ENCODE results near the gene MAB21L2. TPM values are rescaled to one million over a fixed set of nuclear protein-coding genes. Genes with fewer than 3 reads are reported as not detected.

The MAB21L2 gene
- polyA plus RNA-seq, 3 donors = not detected

DNA sequence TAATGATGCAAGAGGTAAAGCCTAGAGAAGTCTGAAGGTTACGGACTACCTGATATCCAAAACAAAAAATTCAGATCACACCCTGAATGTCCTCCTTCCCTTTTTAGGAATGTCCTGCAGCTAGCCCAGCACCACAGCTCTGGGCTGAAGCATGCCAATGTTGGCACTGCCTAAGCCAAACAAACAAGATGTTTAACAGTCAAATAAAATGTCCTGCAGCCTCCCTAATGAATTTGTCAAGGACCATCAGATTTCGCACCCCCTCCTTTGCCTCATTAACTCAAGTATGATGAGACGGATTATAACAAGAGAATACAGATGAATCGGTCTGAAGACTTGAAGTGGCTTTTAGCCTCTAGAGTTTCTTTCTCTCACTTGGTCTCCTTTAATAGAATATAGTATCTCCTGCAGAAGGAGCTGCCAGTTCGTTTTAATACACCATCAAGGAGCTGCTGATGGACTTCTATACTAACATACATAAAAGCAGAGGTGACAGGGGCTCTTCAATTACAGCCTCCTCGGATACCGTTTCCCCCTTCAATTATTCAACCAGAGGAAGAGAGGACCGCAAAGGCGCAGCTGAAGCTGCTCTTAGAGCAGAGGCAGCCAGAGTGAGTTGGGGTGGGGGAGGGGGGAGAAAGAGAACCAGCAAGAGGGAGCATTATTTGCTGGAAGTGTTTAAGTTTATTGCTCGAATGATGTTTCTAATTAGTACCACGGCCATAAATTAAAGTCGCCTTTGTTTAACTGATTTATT, 3.0 kb upstream of the MAB21L2 start:
- no peak overlapping the region for H2AFZ ChIP-seq (ENCODE audit: insufficient read depth, low read depth, low read length, poor library complexity, severe bottlenecking)
- H3K27ac Mint-ChIP-seq = peak overlapping the region in 1 of 7 donors; percentile 14
- H3K36me3 ChIP-seq (replicated peaks in 1 of 2; ENCODE audit: control insufficient read depth in 1 of 2, insufficient read depth in 2 of 2, low read length in 2 of 2) = peaks cover 5 to 14% of the 10 kb centered on the region in 2 donors
- H4K20me1 ChIP-seq (ENCODE audit: insufficient read depth, low read length) = no peaks in the 10 kb centered on the region
- H3K27me3 Mint-ChIP-seq (ENCODE audit: low read depth in 3 of 3) = no peaks in the 10 kb centered on the region
- peaks cover 36% of the 10 kb centered on the region in 2 donors for H3K9me3 ChIP-seq (replicated peaks in 1 of 2; ENCODE audit: control insufficient read depth in 1 of 2, insufficient read depth in 1 of 2, low read length in 2 of 2)
- no peaks in the 10 kb centered on the region for H3K27me3 ChIP-seq (ENCODE audit: control insufficient read depth in 2 of 2, insufficient read depth in 2 of 2, low read length in 2 of 2)
- H3K4me2 ChIP-seq (replicated peaks; ENCODE audit: extremely low read depth, low read length, poor library complexity, severe bottlenecking) = no peak overlapping the region
- peaks cover 28 to 38% (median 35%) of the 10 kb centered on the region in 7 donors for H3K9me3 Mint-ChIP-seq
- no peaks in the 10 kb centered on the region for H3K4me1 ChIP-seq (ENCODE audit: control insufficient read depth in 1 of 2, insufficient read depth in 2 of 2, low read length in 2 of 2)
- no peak overlapping the region for H3K9ac ChIP-seq (ENCODE audit: insufficient read depth, low read length, poor library complexity, severe bottlenecking)
- H3K79me2 ChIP-seq (ENCODE audit: insufficient read depth, low read length) = no peaks in the 10 kb centered on the region
- H3K36me3 Mint-ChIP-seq = peaks cover 19 to 26% of the 10 kb centered on the region in 2 donors
- no peaks in the 10 kb centered on the region for H3K4me1 Mint-ChIP-seq
- H3K4me3 Mint-ChIP-seq = no peak overlapping the region
- no CpG with 5 or more reads among the region's 12 CpGs for WGBS (ENCODE audit: insufficient coverage)
- H3K27ac ChIP-seq (ENCODE audit: low read depth in 1 of 2, low read length in 2 of 2) = no peak overlapping the region
- H3K4me3 ChIP-seq (replicated peaks in 1 of 3; ENCODE audit: low read depth in 2 of 3, low read length in 3 of 3) = no peak overlapping the region
- TF ChIP-seq CTCF (IDR thresholded peaks at IDR 0.05) = no peak
- DNase-seq = no peak
- intact Hi-C loops (cut with micrococcal nuclease) = no loop called here

DNA sequence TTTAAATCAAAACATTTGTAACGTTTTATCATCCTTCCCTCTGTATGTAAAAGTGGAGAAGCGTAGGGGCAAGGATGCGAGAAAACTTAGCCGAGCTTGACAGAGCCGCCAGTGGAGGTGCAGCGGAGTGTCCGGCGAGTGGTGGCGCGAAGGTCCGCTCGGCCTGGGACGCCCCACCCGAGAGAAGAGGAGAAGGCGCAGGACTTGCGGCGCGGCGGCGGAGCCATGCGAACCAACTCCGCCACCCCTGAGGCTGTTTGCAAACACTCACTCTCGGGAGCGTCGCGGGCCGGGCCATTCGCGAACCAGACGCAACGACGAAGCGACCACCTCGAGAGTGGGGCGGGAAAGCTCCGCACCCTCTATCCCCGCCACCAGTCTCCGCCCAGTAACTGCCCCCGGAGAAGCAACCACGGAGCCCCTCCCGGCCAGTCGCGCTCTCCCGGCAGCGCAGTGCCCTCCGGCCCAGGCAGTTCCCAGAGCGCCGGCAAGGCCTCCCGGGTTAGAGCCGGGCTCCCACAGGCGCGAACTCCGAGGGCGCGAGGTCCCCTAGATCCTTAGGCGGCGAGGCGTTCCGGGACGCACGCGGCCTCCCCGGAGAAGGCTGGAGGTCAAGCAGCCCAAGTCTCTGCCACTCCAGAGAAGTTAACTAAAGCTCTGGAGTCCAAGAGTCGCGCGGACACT, 2.3 kb upstream of the MAB21L2 start:
- no peaks in the 10 kb centered on the region for H3K27me3 ChIP-seq (ENCODE audit: control insufficient read depth in 2 of 2, insufficient read depth in 2 of 2, low read length in 2 of 2)
- 97% methylated on average over 57 of the region's 66 CpGs for WGBS (ENCODE audit: insufficient coverage)
- H3K9me3 Mint-ChIP-seq = peaks cover 32 to 41% (median 38%) of the 10 kb centered on the region in 7 donors
- no peak for TF ChIP-seq CTCF (IDR thresholded peaks at IDR 0.05)
- H3K9ac ChIP-seq (ENCODE audit: insufficient read depth, low read length, poor library complexity, severe bottlenecking) = no peak overlapping the region
- no peaks in the 10 kb centered on the region for H3K4me1 ChIP-seq (ENCODE audit: control insufficient read depth in 1 of 2, insufficient read depth in 2 of 2, low read length in 2 of 2)
- H2AFZ ChIP-seq (ENCODE audit: insufficient read depth, low read depth, low read length, poor library complexity, severe bottlenecking) = no peak overlapping the region
- peaks cover 37 to 38% of the 10 kb centered on the region in 2 donors for H3K9me3 ChIP-seq (replicated peaks in 1 of 2; ENCODE audit: control insufficient read depth in 1 of 2, insufficient read depth in 1 of 2, low read length in 2 of 2)
- no peaks in the 10 kb centered on the region for H3K4me1 Mint-ChIP-seq
- H3K4me2 ChIP-seq (replicated peaks; ENCODE audit: extremely low read depth, low read length, poor library complexity, severe bottlenecking) = no peak overlapping the region
- H3K27ac Mint-ChIP-seq = no peak overlapping the region
- intact Hi-C loops (cut with micrococcal nuclease) = no loop called here
- peaks cover 24 to 32% of the 10 kb centered on the region in 2 donors for H3K36me3 Mint-ChIP-seq
- DNase-seq = no peak
- peaks cover 5 to 17% of the 10 kb centered on the region in 2 donors for H3K36me3 ChIP-seq (replicated peaks in 1 of 2; ENCODE audit: control insufficient read depth in 1 of 2, insufficient read depth in 2 of 2, low read length in 2 of 2)
- H3K79me2 ChIP-seq (ENCODE audit: insufficient read depth, low read length) = no peaks in the 10 kb centered on the region
- no peak overlapping the region for H3K4me3 Mint-ChIP-seq
- H4K20me1 ChIP-seq (ENCODE audit: insufficient read depth, low read length) = no peaks in the 10 kb centered on the region
- no peak overlapping the region for H3K4me3 ChIP-seq (replicated peaks in 1 of 3; ENCODE audit: low read depth in 2 of 3, low read length in 3 of 3)
- H3K27ac ChIP-seq (ENCODE audit: low read depth in 1 of 2, low read length in 2 of 2) = no peak overlapping the region
- H3K27me3 Mint-ChIP-seq (ENCODE audit: low read depth in 3 of 3) = no peaks in the 10 kb centered on the region
